Activated CD8-positive, alpha-beta memory T cell treated with anti-CD3 and anti-CD28 coated beads, Interleukin-2, amount 50 U/mL, for 48 hours (primary cell): ENCODE results near the gene ARHGAP15.

ENCODE experiments used
- DNase-seq: peaks from one replicate; pipeline ENCODE4 v3.0.0-alpha.2; 2020

ARHGAP15 gene

DNA sequence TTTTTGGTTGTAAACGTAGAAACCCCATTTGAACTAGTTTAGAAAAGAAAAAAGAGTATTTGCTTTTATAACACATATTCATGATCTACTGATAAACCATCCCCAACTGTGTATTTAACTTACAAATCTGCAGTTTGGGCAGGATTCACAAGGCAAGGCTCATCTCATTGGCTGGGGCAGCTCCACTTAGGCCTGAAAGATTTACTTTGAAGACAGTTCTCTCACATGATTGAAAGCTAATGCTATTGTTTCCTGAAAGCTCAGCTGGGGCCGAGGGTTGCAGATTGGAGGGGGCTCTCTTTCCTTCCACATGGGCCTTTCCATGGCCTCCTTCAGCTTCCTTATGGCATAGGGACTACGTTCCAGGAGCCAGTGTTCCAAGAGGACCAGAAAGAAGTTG lies 47.4 kb downstream of the ARHGAP15 start:
- DNase-seq: no peak

DNA sequence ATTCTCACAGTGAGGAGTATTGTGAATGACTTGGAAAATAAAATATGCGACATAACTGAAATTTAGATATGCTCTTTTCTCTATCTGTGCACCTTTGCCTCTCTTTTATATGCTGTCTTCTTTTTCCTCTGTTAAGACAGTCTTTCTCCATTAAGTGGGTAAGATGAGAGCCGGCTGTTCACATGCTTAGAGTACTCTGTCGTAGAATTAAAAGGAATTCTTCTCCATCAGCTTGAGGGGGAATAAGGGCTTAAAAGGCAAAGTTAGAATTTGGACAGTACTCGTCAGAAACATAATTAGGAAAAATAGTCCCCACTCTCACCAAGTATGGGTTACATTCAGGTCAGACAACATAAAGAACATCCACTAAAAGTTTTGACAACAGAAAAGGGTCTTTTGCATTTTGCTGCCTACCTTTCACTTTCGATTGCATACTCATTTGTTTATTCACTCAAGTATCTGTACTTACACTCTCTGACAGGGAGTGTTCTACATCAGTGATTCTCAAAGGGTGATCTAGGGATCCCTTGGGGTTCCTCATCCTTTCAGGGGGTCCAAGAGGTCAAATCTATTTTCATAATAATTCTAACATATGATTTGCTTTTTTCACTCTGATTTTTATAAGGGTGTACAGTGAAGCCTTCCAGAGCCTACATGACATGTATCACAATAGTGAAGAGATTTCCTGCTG lies 48.0 kb downstream of the ARHGAP15 start:
- no peak for DNase-seq

DNA sequence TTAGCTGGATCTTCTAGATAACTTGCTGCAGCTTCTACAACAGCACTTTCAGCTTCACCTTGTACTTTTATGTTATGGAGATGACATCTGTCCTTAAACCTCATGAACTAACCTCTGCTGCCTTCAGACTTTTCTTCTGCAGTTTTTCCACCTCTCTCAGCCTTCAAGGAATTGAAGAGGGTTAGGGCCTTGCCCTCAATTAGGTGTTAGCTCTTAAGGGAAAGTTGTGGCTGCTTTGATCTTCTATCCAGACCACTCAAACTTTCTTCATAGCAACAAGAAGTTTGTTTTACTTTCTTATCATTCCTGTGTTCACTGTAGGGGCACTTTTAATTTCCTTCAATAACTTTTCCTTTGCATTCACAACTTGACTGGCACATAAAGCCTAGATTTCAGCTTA lies 52.3 kb downstream of the ARHGAP15 start:
- no peak for DNase-seq

DNA sequence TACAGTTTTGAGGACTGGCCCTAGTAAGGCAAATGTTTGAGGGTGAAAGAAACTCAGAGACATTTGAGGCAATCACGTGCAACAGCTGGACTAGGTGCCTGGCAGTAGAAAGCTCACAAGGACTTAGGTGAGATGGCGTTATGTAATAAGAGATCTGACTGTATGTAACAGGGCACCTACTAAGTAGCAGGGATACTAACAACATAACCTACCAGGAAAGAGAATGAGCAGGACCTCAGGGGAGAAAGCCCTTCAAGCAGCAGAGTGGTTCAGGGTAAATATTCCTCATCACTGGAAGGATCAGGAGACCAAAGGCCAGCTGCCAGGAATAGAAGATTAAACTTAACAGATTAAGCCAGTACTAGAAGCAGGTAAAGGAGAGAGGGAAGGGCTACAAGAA lies 53.4 kb downstream of the ARHGAP15 start:
- DNase-seq: no peak

DNA sequence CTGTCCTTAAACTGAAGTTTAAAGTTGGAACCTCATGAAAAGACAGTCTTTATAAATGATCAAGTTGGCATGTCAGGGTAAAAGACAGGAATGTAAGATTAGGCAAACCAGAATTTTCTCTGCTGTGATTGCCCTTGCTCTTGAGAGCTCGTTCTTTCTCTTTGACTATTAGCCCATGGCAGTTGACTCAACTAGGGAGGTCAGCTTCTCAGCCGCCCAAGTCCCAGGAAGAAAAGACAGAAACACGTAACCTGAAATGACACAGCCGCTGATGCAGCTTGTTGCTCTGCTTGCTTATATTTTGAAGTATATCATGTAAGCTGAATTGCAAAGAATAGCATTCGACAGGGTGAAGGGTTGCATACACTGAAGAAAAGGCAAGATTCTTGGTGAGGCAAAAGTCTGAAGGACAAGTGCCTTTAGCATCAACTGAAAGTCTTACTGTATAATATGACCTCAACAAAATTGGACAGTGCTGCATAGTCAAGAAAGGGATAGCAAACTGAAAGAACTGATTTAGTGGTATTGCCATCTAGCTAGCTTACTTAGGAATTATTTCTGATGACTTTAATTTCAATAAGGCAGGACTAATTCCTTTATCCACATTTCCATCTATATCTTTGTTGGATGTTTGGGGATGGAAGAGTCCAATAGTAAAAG lies 54.7 kb downstream of the ARHGAP15 start:
- DNase-seq: no peak

DNA sequence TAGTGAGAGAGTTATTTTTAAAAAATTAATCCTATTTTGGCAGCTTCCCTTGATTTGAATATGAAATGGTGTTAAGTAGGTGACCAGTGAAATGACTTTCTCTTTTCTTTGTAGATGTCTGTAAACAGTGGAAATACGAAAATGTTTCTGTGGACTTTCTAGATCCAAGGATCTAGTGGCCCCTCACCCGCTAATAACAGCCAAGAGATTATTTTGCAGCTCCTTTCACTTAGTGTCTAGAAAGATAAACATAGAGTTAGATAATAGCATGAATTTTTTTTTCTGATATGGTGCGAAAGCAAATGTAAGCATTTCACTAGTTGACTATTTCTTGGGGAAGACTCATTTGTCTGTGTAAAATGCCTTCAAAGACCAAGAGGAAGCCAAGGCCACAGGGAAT lies 57.7 kb downstream of the ARHGAP15 start:
- DNase-seq: no peak

DNA sequence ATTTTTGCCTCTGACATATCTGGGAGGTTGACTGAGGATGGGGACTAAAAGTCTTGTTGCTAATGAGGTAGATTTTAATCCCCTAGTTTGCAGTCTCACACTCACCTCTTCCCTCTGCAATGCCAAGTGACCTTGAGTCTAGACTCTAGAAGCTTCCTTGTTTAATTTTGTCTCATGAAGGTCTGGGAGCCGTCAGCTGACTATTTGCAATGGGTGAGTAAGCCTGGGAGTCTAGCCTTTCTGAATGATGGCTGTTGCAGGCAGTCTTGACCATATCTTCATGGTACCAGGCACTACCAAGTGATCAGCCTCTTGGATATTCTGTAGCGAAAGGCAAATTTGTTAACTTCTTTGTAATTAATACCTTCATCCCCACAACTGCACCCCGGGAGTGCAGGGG lies 61.2 kb downstream of the ARHGAP15 start:
- no peak for DNase-seq

DNA sequence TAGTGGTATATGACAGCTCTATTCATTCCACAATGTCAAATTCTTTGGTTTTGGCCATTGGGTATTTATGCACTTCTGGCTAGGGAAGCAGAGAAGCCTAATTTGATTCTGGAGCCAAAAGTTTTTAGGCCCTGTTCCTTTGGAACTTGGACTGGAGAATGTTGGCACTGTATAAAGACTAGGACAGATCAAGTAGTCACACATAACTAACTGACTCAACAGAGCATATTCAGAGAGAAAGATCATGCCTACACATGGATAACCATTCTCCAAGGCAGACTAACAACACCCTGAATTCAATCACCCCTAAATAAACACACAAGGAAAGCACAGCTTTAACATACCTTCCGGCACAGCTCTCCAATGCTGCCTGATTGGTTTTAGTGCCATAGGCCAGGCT lies 62.9 kb downstream of the ARHGAP15 start:
- DNase-seq: no peak

DNA sequence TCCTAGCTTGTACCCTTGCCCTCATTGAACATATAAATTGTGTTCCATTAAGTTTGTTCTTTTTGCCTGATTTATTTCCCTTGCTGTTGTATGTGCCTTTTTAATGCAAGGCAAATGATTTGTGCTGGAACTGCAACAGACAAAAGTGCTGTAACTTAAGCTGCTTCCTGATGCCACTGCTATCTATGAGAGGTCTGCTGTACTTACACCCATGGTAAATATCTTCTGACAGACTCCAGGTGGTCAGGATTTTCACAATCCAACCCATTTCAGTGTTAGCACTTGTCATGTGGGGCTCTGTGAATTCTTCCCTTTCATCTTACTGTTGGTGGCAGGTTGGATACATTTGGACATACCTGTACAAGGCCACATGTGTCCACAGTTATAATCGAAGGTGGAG lies 63.5 kb downstream of the ARHGAP15 start:
- DNase-seq: no peak

DNA sequence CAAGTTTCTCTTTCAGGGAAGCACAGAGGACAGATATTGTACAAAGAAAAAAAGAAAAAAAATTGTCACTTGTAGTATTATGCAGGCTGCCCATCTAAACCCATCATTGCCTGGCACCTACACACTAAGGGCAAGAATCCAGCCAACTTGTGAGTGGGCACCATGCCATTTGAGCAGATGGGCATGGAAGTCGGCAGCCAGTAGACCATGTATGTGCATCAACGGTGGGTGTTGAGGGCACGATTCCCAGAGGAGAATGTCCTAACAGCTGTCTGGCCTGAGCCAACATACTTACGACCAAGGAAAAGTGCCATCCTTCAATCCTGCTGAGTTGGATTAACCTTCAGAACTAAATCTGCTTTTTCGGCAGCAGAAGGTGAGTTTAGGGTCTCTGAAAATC lies 63.9 kb downstream of the ARHGAP15 start:
- DNase-seq: no peak

DNA sequence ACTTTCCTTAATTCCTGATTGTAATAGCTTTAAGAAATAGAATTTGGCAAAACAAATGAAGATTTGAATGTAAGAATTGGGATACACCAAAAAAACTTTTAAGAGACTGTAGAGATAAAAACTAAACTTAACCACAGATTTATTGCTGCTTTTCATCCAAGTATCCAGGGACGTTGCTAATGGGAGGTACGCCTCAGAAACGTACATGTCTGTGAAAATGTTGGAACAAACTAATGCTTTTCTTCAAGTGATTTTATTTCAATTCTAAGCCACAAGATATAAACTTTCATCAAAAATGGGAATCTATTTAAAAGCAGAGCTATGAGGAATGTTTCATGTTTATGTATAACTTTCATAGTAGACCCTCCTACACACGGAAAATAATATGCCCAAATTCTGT lies 66.3 kb downstream of the ARHGAP15 start:
- DNase-seq: no peak

DNA sequence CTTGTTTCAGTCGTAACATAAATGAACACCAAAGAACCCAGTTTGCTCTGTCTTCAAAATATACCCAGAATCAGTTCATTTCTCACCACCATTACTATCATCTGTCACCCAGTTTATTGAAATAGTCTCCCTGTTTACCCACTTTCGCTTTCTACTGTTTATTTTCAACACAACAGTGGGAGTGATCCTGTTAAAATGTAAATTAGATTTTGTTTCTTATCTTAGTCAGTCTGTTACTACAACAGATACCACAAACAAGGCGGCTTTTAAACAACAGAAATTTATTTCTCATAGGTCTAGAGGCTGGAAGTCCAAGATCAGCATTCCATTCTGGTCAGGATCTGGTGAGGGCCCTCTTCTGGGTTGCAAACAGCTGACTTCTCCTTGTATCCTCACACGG lies 74.8 kb downstream of the ARHGAP15 start:
- DNase-seq: no peak

DNA sequence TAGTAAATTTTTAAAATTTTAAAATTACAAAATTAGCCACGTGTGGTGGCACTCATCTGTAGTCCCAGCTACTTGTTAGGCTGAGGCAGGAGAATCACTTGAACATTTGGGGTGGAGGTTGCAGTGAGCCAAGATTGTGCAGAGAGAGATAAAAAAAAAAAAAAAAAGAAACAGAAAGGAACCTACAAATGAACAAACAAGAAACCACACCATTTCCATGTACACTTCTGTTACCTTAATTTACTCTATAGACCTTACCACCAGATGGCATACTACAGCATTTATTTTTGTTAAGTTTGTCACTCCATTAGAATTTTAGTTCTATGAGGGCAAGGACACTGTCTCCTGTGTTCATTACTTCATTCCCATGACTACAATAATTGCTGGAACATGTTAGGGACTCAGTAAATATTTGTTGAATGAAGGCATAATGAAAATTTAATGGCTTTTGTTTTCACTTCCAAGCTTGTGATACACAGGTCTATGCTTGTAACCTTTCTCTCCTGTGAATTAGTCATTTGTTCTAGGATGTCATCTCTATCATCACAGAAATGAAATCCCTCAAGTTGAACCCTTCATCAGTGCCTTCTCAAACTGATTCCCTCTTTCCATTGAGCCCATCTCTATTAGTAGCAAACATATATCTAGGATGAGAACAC lies 76.0 kb downstream of the ARHGAP15 start:
- no peak for DNase-seq

DNA sequence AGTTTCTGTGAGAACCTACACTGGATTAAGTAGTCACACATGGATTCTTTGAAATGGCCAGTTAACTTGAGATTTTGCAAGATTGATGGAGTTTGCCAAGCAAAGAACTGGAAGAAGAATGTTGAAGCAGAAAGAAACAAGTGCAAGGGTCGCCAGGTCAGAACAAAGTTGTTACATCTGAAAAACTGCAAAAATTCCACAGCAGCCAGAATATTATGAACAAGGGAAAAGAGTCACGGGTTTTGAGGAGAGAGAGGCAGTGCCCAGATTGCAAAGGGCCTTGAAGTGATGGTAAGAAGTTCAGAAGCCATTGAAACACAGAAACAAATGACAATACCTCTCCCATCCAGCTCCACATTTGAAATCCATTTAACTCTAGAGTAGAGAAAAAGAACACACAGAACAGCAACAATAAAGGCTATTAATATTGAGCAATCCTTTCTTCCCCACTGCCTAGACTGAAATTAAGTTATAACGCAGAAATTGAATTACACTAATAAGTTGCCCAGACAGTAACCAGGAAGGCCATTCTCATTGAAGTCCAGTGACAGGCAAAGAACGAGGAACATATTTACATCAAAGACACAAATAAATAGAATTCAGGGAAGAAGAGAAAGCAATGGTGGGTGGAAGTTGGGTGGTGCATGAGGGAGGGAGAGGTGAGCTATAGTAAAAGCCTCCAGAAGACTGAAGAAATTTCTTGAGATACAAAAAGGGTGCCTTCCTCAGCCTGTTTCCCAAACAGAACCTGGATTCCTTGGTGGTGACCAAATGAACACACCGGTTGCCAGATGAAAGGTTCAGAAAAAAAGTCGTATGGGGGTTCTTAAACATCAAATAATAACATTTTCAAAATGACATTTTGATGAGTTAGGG lies 80.6 kb downstream of the ARHGAP15 start:
- DNase-seq: no peak

DNA sequence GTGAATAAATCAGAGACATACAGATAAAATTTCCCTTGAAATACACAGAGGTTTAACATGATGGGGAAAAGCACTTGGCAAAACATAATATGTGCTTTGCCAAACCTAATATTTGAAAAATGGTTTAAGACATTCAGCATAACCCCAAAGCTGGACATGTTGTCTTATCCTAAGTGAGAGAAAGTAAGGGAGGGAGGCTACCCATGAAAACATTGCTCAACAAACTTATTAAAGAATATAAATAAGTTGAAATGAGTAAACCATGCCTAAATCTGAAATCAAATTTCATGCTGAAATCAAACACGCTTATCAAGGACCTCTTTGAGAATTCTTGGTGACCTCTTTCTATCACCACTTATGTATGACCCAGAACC lies 81.2 kb downstream of the ARHGAP15 start:
- no peak for DNase-seq

DNA sequence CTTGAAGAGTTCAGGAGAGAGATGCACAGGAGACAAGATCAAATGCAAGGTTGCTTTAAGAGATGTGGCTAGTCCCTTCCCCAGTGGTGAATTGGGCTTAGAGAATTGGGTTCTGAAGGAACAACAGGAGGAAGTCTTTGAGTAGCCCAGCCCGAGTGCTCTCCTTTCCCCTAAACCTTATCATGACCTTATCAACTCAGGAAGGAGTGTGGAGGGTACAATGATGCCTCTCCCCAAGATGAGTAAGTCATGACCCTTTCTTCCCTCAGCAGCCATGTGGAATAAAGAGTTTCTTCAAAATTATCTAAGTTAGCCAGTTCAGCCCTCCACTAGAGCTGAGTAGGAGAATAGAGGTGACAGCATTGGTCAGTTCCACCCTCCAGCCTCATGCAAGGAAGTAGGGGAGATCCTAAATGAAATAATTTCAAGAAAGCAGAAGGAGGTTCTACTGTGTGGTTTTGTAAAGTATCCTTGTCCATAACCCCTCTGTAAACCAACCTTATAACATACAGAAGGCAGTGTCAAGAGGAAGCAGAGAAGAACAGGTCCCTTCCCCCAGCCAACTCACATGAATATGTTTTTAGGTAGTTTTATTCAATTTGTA lies 88.4 kb downstream of the ARHGAP15 start:
- DNase-seq: no peak

DNA sequence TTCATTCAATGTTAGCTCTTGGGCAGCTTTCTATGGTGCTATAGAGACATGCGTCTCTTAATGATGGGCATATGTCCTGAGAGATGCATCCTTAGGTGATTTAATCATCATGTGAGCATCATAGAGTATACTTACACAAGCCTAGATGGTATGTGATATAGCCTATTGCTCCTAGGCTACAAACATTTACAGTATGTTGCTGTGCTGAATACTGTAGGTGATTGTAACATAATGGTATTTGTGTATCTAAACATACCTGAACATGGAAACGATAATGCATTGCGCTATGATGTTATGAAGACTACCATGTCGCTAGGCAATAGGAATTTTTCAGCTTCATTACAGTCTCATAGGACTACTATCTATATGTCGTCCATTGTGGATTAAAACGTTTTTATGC lies 89.4 kb downstream of the ARHGAP15 start:
- no peak for DNase-seq

DNA sequence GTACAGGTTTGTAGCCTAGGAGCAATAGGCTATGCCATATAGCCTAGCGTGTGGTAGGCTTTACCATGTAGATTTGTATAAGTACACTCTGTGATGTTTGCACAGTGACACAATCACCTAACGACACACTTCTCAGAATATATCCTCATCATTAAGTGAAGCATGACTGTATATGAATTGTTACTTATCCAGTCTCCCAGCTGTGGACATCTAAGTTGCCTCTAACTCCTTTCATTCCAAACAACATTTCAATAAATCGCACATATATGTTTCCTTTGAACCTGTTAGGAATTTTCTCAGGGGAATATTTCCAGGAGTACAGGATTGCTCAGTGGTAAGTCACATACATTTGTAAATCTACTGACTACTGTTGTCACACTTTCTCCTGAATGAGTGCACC lies 90.0 kb downstream of the ARHGAP15 start:
- DNase-seq: no peak

DNA sequence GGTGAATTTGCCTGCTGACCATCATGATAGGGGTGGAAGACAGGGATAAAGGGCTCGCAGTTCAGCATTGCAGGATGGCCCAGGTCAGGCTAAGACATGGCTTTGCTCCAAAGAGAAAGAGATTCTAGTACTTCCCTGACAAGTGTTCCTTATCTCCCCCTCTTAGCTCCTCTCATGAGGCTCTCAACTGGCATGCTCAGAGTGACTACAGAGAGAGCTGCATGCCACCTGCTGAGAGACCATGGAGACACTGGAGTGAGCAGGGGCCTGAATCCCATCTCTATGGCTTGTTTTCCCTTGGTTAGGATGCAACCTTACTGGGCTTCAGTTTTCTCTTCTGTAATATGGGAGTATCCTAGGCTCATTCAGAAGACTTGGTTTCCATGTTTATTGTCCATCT lies 94.3 kb downstream of the ARHGAP15 start:
- DNase-seq: no peak

DNA sequence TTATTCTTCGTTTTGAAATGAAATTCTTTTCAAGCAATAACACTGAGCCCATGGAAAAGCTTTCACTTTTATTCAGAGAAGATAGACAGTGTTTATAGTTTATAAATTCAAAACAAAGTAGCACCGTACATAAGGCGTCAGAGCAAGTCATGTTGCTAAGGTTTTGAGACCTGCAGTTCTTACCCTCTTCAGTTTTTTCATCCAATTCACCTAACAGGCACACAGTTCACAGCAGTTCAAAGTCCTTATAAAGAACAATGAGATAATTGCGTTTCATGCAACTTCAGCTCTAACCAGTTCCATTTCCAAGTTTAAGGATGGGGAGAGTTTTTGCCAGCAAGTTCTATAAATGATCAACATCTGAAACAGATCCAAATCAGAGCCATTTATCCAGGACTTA lies 96.7 kb downstream of the ARHGAP15 start:
- no peak for DNase-seq

DNA sequence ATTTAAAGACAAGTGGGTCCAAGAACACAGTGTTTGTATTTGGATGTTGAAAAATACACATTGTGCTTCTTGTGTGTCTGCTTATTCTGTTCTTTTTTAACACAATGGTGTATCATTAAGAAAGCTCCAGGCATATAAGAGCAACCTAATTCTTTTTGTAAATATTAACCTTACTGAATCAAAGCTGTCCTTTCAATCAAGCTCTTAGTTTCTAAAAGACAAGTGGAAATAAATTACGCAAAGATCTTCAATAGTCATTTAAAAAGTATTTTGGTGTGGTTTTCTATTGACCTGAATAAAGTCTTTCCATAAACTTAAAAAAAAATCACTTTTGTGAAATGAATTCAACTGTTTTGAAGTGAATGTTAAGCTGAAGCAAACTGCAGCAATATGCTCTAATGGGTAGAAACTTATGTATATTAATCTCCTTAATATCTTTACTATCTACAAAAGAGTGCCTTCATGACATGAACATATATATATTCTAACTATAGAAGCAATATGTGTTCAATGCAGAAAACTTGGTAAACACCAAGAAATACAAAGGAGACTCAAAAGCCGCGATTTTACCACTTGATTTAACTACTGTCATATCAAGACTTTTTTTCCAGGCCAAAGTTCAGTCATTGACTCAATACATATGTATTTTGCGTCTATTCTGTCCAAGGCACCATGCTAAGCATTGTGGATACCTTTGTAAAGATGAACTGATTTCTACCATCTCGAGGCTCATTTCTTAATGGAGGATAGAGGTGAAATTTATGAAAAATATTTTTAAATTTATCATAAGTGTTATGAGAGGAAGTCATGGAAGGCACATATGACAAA lies 97.7 kb downstream of the ARHGAP15 start:
- no peak for DNase-seq

DNA sequence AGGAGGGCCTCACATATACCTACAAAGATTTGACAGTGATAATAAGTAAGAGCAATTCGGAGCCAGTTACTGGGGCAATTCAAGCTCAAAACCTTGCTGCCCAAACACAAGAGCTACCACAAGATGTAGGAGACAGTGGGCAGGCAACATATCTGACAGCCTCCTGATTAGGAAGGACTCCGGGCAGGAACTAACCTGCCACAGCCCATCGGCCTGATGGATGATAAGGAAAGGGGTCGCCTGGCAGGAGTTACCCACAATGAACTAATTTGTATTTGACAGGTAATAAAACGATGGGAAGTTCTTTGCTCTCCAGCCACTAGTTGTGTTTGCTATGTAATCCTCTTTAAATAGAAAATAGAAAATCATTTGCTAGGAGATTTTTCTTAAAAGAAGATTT lies 100.2 kb downstream of the ARHGAP15 start:
- DNase-seq: no peak
